Skeletal muscle satellite cell (primary cell): Measurements from ENCODE around the gene PANK4.

Source experiments
- H3K27me3 ChIP-seq: 2 replicates; pipeline ENCODE4 v1.7.0; 2013; ENCODE audit warnings: low read length; ENCODE audit not compliant: control insufficient read depth, insufficient read depth
- H3K36me3 ChIP-seq: 2 replicates; pipeline ENCODE4 v1.7.0; 2013; ENCODE audit warnings: mild to moderate bottlenecking, control low read depth, low read length; ENCODE audit not compliant: insufficient read depth
- H3K4me1 ChIP-seq: 2 replicates; pipeline ENCODE4 v1.7.0; 2013; ENCODE audit warnings: low read length; ENCODE audit not compliant: control insufficient read depth, insufficient read depth
- H3K4me2 ChIP-seq: 2 replicates; pipeline ENCODE4 v1.7.0; 2013; ENCODE audit warnings: mild to moderate bottlenecking, low read length
- H3K4me3 ChIP-seq: 2 replicates; pipeline ENCODE4 v1.7.0; 2013; ENCODE audit warnings: low read length
- H3K9ac ChIP-seq: 2 replicates; pipeline ENCODE4 v1.7.0; 2013; ENCODE audit warnings: mild to moderate bottlenecking, low read depth, low read length, moderate library complexity
- H3K9me3 ChIP-seq: replicated peaks from 2 replicates; pipeline ENCODE4 v1.7.0; 2013; ENCODE audit warnings: mild to moderate bottlenecking, control low read depth, low read length

The PANK4 gene

GRCh38 chr1:2532485-2533160 lies 6.2 kb upstream of the PANK4 start:
- Histone ChIP-seq H3K9me3 (no peaks in the 10 kb centered on the region), H3K4me3 (peak overlapping the region; percentile 0), H3K36me3 (no peaks in the 10 kb centered on the region), H3K9ac (peak overlapping the region; percentile 10), H3K27me3 (no peaks in the 10 kb centered on the region), H3K4me1 (peaks cover 70% of the 10 kb centered on the region), H3K4me2 (peak overlapping the region; percentile 29)

- no peaks in the 10 kb centered on the region for H3K27me3 ChIP-seq
- H3K36me3 ChIP-seq: no peaks in the 10 kb centered on the region
- H3K4me2 ChIP-seq: peak overlapping the region; percentile 79
- no peak overlapping the region for H3K4me3 ChIP-seq
- H3K9me3 ChIP-seq: no peaks in the 10 kb centered on the region
- H3K4me1 ChIP-seq: peaks cover 79% of the 10 kb centered on the region
- H3K9ac ChIP-seq: no peak overlapping the region
These were observed 4.3 kb upstream of the PANK4 start for GRCh38 chr1:2530513-2531361.

GRCh38 chr1:2529784-2530512 lies 3.6 kb upstream of the PANK4 start, which contains the start of gene HES5:
Gene HES5, minus strand, starts transcription at chr1:2530263. Its CDS starts 99 bp downstream, at chr1:2530164.
- H3K36me3 ChIP-seq: no peaks in the 10 kb centered on the region
- peak within 1 kb of the TSS; percentile 44 for H3K4me3 ChIP-seq
- peak within 1 kb of the TSS; percentile 79 for H3K4me2 ChIP-seq
- H3K9me3 ChIP-seq: no peaks in the 10 kb centered on the region
- peaks cover 77% of the 10 kb centered on the region for H3K4me1 ChIP-seq
- H3K9ac ChIP-seq: no peak within 1 kb of the TSS
- no peaks in the 10 kb centered on the region for H3K27me3 ChIP-seq

GRCh38 chr1:2528966-2529783 lies 2.8 kb upstream of the PANK4 start:
- H3K4me3 ChIP-seq: no peak overlapping the region
- no peaks in the 10 kb centered on the region for H3K36me3 ChIP-seq
- no peaks in the 10 kb centered on the region for H3K9me3 ChIP-seq
- no peaks in the 10 kb centered on the region for H3K27me3 ChIP-seq
- H3K4me2 ChIP-seq: peak overlapping the region; percentile 79
- H3K4me1 ChIP-seq: peaks cover 76% of the 10 kb centered on the region
- H3K9ac ChIP-seq: no peak overlapping the region

- Histone ChIP-seq H3K36me3 (no peaks in the 10 kb centered on the region), H3K27me3 (no peaks in the 10 kb centered on the region), H3K9ac (no peak overlapping the region), H3K9me3 (no peaks in the 10 kb centered on the region), H3K4me3 (no peak overlapping the region), H3K4me1 (peaks cover 72% of the 10 kb centered on the region), H3K4me2 (peak overlapping the region; percentile 79)
These were observed 2.2 kb upstream of the PANK4 start for GRCh38 chr1:2528611-2528965.

- peaks cover 72% of the 10 kb centered on the region for H3K4me1 ChIP-seq
- H3K9ac ChIP-seq: no peak overlapping the region
- H3K9me3 ChIP-seq: no peaks in the 10 kb centered on the region
- no peak overlapping the region for H3K4me2 ChIP-seq
- H3K4me3 ChIP-seq: no peak overlapping the region
- no peaks in the 10 kb centered on the region for H3K27me3 ChIP-seq
- no peaks in the 10 kb centered on the region for H3K36me3 ChIP-seq
These were observed 1.6 kb upstream of the PANK4 start for GRCh38 chr1:2528016-2528415.

- Histone ChIP-seq H3K9me3 (no peaks in the 10 kb centered on the region), H3K4me2 (no peak overlapping the region), H3K36me3 (no peaks in the 10 kb centered on the region), H3K27me3 (no peaks in the 10 kb centered on the region), H3K4me1 (peaks cover 68% of the 10 kb centered on the region), H3K4me3 (no peak overlapping the region), H3K9ac (no peak overlapping the region)
These were observed 1.1 kb upstream of the PANK4 start for GRCh38 chr1:2527556-2527860.

GRCh38 chr1:2526824-2527555 lies 594 bp upstream of the PANK4 start:
- Histone ChIP-seq H3K9me3 (no peaks in the 10 kb centered on the region), H3K4me3 (peak overlapping the region; percentile 98), H3K4me2 (peak overlapping the region; percentile 86), H3K27me3 (no peaks in the 10 kb centered on the region), H3K9ac (no peak overlapping the region), H3K36me3 (no peaks in the 10 kb centered on the region), H3K4me1 (peaks cover 63% of the 10 kb centered on the region)

GRCh38 chr1:2525572-2525919 lies 850 bp downstream of the PANK4 start:
- Histone ChIP-seq H3K4me3 (peak overlapping the region; percentile 98), H3K36me3 (peaks cover 11% of the 10 kb centered on the region), H3K4me1 (peaks cover 50% of the 10 kb centered on the region)

GRCh38 chr1:2523891-2524609 lies 2.3 kb downstream of the PANK4 start:
- peaks cover 22% of the 10 kb centered on the region for H3K36me3 ChIP-seq
- H3K4me2 ChIP-seq: peak overlapping the region; percentile 94
- H3K4me3 ChIP-seq: peak overlapping the region; percentile 98
- no peaks in the 10 kb centered on the region for H3K27me3 ChIP-seq
- H3K9ac ChIP-seq: no peak overlapping the region
- no peaks in the 10 kb centered on the region for H3K9me3 ChIP-seq
- H3K4me1 ChIP-seq: peaks cover 44% of the 10 kb centered on the region

More at GRCh38 chr1:2525572-2525919, 850 bp downstream of the PANK4 start:
- no peaks in the 10 kb centered on the region for H3K9me3 ChIP-seq
- no peaks in the 10 kb centered on the region for H3K27me3 ChIP-seq
- H3K4me2 ChIP-seq: peak overlapping the region; percentile 94
- peak overlapping the region; percentile 96 for H3K9ac ChIP-seq
